GM10847 (cell line): ENCODE measurements around the gene KRT78.

ENCODE experiments used
- POLR2A ChIP-seq: IDR thresholded peaks from 2 replicates; pipeline ENCODE4 v1.6.1; 2011; ENCODE audit not compliant: insufficient read length; ENCODE audit errors: extremely low read depth

KRT78 gene

GRCh38 chr12:52805000-52805399 is 43.8 kb downstream of the KRT78 start:
- TF ChIP-seq POLR2A: no peak

GRCh38 chr12:52802442-52802841 is 46.4 kb downstream of the KRT78 start:
- no peak for TF ChIP-seq POLR2A

DNA sequence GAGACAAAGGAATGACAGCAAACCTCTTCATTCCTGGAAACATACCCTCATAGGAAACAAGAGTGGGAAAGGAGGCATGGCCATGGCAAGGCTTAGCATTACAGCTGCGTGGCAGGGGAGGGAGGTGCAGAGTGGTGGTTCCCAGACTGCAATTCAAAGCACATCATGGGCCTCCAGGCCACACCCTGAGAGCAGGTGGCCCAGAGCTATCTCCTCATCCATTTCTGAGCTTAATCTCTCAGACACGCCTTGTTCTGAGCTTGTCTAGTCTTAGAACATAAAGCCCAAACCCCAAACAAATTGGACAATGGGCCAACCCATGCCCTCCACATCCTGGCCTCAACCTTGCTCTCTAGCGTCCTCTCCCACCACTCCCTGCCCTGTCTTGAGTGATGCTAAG is 47.0 kb downstream of the KRT78 start:
- no peak for TF ChIP-seq POLR2A

- TF ChIP-seq POLR2A: no peak
Measured at GRCh38 chr12:52800259-52800917, 48.4 kb downstream of the KRT78 start.

DNA sequence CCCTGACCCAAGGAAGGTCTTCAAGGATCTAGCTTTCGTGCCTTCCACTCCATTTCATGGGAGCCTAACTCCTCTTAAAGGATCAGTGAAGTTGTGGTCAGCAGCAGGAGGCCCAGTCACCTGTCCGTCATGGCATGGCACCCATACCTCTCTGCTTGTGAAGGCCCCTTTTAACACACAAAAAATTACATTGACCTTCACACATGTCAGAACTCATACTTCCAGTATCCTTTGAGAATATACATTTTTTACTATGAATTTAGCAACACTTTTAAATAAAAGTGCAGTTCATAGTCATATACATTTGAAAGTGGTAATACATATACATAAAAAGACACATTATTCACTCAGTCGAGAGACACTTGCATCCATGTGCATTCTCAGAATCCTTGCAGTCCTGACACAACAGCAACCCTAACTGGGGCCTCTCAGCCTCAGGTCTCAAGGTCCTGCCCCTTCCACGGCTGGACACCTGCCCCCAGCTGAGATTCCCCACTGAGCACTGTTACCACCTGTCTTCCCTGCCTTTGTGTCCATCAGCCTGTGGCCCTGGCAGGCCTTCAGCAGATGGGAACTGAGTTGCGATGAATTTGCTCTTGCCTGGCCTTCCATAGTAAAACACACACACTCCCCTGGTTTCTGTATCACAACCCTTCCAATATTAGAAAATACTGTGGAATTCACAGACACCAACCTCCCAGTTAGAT is 49.1 kb downstream of the KRT78 start:
- no peak for TF ChIP-seq POLR2A

DNA sequence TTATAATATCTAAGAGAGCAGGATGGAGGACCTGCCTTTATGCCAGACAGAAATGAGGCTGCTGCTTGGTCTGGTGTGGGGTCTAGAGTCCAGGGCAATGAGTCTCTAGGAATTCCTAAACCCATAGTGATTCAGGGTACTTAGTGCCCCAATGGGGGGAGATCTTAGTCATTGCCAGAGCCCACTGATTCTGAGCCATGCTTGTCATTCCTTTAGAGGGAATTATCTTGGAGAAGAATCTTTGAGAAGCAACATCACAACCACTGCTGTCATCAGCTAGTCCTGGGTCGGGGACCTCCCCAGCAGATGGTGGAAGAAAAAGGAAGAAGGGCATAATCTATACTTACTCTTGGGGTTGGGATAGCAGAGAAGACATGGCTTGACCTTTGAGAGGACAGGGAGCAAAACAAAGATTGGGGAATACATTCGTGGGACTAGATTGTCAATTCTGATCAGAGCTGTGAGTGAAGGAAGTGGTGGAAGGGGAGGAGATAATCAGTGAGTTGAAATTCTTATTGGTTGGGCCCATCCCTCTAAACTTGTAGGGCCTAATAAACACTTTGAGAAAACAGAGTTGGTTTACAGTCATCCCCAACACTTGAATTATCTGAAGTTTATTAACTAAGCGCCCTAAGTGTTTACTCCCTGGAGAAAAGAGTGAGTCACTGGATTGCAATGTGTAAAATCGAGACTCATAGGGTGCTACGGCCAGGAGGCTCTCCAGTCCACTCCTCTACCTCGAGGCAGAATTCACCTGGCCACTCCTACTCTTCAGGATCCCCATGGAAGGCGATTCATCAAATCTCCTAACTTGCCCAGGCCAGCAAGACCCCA is 49.9 kb downstream of the KRT78 start:
- no peak for TF ChIP-seq POLR2A

- TF ChIP-seq POLR2A: no peak
Measured at GRCh38 chr12:52798003-52798670, 50.7 kb downstream of the KRT78 start.

- TF ChIP-seq POLR2A: no peak
Measured at GRCh38 chr12:52797529-52797894, 51.3 kb downstream of the KRT78 start.

- no peak for TF ChIP-seq POLR2A
Measured at GRCh38 chr12:52796839-52797528, 51.8 kb downstream of the KRT78 start.

GRCh38 chr12:52796429-52796794 is 52.4 kb downstream of the KRT78 start:
- TF ChIP-seq POLR2A: no peak

- TF ChIP-seq POLR2A: no peak
Measured at GRCh38 chr12:52795694-52796428, 52.9 kb downstream of the KRT78 start, which contains the start of gene KRT3. KRT3 (minus strand) TSS chr12:52796117; CDS start chr12:52796042, 75 bp downstream.

DNA sequence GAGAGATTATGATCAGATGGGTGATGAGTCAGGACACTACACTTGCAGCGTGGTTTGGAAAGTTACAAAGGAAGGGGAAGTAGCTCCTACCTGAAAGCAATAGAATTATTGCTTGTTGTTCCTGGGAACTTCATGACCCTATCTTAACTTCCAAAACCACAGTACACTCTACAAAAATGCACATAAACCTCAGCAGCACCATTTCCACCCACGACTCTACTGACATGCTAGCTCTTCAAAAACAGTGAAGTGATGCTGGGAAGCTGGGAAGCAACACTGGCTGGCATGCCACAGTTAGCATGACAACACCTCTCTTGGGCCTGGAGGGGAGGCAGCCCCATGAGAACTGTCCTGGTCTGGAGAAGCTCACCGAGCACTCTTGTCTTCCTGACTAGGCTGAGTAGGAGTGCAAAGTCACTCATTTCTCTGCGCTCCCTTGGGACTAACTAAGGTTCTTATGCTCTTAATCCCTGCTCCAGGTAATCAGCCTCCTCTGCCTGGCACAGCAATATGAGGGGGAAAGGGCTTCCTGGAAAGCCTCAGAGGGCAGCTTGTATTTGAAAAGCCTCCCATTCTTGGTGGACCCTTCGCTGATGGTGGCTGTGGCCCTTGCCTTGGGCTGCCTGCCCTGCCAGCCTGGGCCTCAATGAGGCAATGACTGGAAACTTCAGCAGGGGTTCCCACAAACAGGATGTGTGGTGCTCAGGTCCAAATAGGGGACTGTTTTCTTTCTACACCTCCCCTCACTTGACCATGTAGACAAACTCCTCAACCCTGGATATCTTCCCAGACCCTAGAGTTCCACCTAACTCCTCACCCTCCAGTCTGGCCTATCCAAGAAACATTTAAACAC is 54.1 kb downstream of the KRT78 start:
- no peak for TF ChIP-seq POLR2A

DNA sequence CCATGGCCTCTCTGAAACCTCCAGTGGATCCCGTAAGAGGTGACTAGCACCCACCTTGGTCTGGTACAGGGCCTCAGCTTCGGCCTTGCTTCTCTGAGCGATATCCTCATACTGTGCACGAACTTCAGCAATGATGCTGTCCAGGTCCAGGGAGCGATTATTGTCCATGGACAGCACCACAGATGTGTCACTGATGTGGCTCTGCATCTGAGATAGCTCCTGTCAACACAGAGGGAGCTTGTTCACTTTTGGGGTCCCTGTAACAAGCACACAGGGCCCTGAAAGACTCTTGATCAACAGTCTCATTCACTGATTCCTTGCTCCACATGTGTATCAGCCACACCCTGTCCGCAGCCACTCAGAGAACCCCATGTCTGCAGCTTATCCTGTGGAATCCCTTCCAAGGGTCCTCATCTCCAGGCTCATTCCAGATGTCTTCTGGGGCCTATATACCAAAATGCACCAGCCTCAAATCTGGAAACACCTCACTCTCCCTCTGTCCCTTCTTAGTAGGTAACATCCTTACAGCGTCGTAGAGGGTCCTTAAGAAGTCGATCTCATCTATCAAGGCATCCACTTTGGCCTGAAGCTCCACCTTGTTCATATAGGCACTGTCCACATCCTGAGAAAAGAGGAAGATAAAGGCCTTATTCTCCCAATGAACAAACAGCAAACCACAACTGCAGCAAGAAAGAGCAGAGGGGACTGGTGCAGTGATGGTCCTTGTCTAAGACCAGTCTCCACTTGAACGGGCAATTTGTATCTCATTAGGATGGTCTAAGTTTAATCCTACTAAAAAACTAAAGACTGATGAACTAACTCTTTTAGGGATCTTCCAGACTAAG is 56.4 kb downstream of the KRT78 start:
- TF ChIP-seq POLR2A: no peak
